SK-N-MC (cell line): ENCODE measurements around the gene AQP1.

Source experiments
- EZH2 ChIP-seq: fragments of 200-600 bp; sonication (generic); IDR thresholded peaks from one replicate; pipeline ENCODE4 v1.6.1; 2017; ENCODE audit warnings: antibody characterized with exemption
- FOXP2 ChIP-seq: optimal IDR thresholded peaks from 2 replicates; pipeline ENCODE3; 2011; ENCODE audit warnings: mild to moderate bottlenecking, moderate library complexity; ENCODE audit not compliant: insufficient read depth; ENCODE audit errors: extremely low read length, control extremely low read depth
- POLR2AphosphoS5 ChIP-seq: IDR thresholded peaks from 2 replicates; pipeline ENCODE4 v1.6.1; 2012; ENCODE audit warnings: mild to moderate bottlenecking, low read depth, low read length, borderline replicate concordance

- TF ChIP-seq POLR2AphosphoS5 (no peak), EZH2 (no peak), FOXP2 (no peak)
These were observed 21.7 kb downstream of the AQP1 start for GRCh38 chr7:30933124-30933974.
